NCI-H1417 (cell line): ENCODE measurements around the gene WFDC6.
A peak's percentile ranks its signal among the peaks of the same experiment; 100 is the strongest.
"Not testable (repeated sequence)": the region's sequence is repeated elsewhere in the genome, so short reads cannot be mapped to it uniquely, and the experiment has no call there.

ENCODE experiments used
- DNase-seq, 3 experiments: peaks; one replicate each; lab custom pipeline; 2025; lab: John Stamatoyannopoulos, UW

WFDC6 gene

DNA sequence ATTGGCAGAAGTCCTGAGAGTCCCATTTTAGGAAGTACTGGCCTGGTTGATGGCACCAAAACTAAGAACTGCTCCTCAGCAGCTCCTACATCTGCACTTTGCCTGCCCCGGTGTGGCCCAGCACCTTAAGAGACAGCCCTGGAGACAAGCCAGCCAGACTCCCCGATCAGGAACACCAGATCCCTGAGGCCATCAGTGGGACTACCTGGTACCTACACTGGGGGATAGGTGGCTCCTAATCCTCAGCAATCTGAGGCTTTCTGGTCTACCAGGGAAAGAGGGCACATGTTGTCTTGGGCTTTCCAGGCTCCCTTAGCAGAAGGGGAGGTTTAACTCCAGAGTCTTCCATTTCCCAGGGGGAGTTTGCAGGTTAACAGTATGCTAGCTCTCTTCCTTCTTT lies at the start of gene WFDC6:
Gene WFDC6, minus strand, starts transcription at position 101 of the 400 bp plus-strand sequence. Its CDS starts 75 bp downstream, at position 26.
- DNase-seq, result no peak

DNA sequence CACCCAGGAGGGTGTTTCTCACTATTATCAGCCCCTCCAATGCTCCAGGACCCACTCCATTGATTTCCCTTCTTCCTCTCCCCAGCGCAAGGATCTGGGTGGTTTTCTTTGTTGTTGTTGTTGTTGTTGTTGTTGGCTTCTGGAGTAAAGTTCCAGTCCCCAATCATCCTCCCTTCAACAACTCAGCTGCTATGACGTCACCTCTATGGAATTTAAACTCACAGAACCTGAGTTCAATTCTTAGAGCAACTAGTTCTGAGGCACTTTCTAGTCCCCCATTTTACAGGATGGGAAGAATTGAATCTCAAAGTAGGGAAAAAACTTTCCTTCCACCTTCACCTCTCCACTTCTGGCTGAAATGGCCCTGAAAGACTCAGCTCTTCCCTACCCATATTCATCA lies 49.5 kb upstream of the WFDC6 start:
- DNase-seq, result no peak

DNA sequence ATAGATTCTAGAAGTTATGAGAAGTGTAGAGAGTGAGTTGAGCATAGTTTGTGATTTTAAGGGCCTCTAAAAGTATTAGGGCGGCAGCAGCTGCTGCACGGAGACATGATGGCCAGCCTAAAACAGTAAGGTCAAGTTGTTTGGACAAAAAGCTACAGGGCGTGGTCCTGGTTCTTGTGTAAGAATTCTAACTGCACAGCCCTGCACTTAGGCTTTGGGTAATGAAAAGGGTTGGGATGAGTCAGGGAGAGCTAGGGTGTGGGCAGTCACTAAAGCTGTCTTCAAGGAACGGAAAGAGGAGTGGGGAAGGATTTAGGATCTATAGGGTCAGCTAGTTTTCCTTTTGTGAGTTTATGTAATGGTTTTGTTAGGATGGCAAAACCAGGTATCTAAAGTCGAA lies 46.7 kb upstream of the WFDC6 start:
- DNase-seq, result not testable (repeated sequence)

DNA sequence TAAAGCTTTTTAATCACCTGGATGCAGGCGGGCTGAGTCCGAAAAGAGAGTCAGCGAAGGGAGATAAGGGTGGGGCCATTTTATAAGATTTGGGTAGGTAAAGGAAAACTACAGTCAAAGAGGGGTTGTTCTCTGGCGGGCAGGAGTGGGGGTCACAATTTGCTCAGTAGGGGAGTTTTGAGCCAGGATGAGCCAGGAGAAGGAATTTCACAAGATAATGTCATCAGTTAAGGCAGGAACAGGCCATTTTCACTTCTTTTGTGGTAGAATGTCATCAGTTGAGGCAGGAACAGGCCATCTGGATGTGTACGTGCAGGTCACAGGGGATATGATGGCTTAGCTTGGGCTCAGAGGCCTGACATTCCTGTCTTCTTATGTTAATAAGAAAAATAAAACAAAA lies 45.0 kb upstream of the WFDC6 start:
- DNase-seq, result not testable (repeated sequence)

DNA sequence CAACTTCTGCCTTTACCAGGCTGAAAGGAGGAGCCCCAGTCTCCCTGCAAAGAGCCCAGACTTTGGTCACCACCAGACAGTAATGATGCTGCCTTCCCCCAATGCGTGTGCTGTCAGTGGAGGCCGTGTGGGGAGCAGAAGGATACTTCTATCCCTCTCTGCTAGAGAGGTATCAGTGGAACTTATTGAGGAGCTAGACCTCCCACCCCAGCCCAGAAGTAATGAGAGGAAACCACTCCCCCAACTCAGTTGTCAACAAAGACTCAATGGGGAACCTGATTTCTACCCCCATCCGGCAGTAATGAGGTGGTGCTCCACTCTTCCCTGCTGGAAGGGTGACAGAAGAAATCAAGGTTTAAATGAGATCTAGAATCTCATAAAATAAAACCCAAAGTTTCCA lies 44.2 kb upstream of the WFDC6 start:
- no peak for DNase-seq

DNA sequence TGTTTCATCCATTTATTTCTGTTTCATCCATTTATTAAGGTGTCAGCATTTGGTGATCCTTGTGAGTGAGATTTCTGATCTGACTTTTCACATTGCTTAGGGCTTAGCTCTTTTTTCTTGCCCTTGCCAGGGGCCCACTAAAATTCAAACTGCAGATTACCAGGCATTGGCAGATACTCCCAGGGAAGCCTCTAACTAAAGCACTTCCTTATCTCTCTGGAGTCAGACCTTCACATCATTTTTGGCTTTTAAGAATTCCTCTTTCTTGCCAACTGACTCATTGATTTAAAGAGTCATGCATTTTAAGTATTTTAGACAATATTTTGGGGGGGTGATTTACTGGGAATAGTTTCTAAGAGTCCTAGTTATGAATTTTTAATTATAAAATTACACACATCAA lies 42.4 kb upstream of the WFDC6 start:
- no peak for DNase-seq

DNA sequence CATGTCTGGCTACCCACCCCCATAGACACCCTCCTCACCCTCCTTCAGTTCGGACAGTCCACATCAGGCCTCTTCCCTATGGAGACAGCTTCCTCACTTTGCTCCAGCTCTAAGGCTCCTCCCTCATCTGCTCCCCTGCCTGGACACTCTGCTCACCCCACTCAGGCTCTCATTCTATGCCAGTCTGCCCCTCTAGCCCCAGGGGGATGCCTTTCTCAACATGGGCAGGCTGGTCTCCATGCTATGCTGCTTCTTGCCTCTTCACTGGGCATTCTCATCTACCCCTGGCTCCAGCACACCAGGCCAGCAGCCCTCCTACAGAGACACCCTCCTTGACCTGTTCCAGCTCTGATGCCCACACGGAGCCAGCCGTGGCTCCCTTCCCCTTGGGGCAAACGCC lies 39.9 kb upstream of the WFDC6 start, which contains the start of gene WFDC8:
Gene WFDC8, minus strand, starts transcription at position 101 of the 400 bp plus-strand sequence. Its CDS starts 37 bp downstream, at position 64.
- DNase-seq, result no peak

DNA sequence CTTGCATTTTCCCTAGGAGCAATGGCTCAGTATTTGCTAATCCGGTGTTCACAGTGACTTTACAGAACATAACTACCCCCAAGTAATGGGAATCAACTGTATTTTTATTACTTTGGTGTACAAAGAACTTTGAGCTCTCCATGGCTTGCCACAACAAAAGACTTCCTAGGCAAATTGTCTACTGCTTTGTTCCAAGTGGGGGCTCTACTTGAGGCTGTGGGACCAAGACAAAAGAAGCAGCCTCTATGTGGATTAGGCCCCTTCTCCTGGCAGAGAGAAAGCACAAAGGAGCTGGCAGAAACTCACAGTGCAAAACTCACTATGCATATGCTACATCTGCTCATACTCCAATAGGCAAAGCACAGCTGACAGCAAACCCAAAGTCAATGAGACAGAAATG lies 38.9 kb upstream of the WFDC6 start:
- no peak for DNase-seq

DNA sequence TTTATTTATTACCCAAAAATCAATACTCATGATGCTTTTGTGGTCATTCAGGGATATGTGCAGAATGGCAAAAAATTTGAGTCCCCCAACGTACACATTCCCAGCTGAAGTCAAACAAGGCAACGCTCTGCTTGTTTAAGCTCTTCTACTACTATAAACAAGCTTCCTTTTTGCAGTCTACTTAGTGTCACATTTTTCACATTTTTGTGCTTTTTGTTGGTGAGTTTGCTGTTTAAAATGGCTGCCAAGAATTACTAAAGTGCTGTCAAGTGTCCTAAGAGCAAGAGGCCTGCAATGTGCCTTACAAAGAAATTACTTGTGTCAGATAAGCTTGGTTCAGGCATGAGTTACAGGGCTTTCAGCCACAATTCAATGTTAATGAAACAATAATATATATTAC lies 37.7 kb upstream of the WFDC6 start:
- no peak for DNase-seq

DNA sequence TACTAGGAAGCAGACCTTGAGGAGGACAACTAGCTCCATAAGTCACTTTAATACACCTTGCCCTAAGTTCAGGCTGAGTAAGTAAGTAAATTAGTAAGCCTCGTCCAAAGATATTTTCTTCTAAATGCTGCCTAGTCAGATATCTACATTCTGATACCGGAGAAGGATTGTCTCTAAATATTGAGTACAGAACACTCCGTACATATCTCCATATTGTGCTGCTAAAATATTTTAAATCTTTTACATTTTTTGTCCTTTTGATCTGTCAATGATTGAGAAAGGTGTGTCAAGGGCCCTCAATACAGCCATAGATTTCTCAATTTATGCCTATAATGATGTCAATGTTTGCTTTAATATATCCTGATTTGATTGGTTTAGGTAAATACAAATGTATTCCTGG lies 36.6 kb upstream of the WFDC6 start:
- DNase-seq, result no peak

DNA sequence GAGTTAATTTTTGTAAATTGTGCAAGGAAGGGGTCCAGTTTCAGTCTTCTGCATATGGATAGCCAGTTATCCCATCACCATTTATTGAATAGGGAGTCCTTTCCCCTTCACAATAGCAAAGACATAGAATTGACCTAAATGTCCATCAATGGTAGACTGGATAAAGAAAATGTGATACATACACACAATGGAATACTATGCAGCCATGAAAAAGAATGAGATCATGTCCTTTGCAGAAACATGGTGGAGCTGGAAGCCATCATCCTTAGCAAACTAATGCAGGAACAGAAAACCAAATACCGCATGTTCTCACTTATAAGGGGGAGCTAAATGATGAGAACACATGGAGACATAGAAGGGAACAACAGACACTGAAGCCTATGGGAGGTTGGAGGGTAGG lies 30.4 kb upstream of the WFDC6 start:
- not testable (repeated sequence) for DNase-seq

DNA sequence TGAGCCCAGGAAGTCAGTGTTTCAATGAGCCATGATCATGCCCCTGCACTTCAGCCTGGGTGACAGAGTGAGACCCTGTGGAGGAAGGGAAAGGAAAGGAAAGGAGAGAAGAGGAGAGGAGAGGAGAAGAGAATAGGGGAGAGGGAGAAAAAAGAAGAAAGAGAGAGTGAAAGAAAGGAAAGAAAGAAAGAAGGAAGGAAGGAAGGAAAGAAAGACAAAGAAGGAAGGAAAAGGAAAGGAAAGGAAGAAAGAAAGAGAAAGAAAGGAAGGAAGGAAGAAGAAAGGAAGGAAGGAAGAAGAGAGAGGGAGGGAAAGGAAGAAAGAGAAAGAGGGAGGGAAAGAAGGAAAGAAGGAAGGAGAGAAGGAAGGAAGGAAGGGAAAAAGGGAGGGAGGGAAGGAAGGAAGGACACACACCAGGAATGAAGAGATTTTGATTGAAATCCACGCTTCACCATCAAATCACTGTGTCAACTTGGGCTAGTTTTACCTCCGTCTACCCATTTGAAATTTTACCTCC lies 25.5 kb upstream of the WFDC6 start:
- DNase-seq, result no peak

DNA sequence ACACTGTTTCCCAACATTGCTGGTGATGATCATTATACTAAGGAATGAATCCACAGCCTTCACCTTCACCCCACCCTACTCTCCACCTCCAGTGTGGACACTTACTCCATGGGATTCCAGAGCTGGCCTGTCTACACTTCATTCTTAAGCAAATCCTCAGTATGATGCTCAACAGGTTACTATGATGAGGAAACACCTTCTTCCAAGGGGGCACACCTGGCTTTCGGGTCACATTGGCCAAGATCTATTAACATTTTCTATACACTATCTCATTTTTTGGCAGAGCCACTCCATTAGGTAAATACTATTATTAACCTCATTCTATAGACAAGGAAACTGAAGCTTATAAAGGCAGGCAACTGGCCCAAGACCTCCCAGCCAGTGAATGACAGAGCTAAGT lies 15.9 kb upstream of the WFDC6 start:
- no peak for DNase-seq

DNA sequence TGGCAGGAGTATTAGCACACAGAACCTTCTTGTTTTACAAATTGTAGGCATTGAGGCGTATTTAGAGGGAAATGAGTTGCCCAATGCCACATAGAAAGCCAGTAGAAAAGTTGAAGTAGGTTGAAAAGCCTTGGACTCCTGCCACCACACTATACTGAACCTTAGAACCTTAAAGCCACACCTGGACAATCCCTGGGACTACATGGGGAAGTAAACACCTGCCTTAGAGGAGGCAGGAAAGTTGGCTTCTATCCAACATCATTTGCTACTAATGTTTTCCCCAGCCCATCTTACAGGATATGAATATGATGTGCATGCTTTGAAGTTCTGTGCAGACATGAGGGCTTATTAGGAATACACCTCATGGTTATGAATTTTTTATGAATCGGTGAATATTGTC lies 13.2 kb upstream of the WFDC6 start:
- peak in 1 of 3 experiments; percentile 19 for DNase-seq

DNA sequence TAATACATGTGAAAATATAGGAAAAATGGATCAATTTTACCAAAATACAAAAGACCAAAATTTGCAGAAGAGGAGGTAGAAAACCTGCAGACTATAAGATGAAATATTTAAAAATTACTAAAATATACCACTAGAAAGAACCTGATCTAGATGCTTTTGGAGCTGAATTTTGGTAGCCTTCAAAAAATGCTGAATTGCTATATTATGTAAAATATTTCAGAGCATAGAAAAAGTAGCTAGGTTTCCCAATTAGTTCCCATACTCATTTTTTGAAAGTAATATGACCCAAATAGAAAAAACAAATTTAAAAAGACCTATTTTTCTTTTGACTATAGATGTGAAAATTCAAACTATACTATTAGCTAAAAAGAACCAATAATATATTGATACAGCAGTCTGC lies 11.5 kb upstream of the WFDC6 start:
- no peak for DNase-seq

DNA sequence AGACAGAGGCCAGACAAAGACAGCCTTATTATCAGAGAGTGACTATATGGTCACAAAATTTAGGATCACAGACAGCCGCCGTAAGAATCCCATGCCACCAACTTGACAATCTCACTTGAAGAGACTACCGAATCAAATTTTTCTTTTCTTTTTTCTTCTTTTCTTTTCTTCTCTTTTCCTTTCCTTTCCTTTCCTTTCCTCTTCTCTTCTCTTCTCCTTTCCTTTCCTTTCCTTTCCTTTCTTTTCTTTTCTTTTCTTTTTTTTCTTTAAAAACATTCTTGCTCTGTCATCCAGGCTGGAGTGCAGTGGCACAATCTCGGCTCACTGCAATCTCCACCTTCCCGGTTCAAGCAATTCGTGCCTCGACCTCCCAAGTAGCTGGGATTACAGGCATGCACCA lies 9.1 kb upstream of the WFDC6 start:
- DNase-seq, result no peak

DNA sequence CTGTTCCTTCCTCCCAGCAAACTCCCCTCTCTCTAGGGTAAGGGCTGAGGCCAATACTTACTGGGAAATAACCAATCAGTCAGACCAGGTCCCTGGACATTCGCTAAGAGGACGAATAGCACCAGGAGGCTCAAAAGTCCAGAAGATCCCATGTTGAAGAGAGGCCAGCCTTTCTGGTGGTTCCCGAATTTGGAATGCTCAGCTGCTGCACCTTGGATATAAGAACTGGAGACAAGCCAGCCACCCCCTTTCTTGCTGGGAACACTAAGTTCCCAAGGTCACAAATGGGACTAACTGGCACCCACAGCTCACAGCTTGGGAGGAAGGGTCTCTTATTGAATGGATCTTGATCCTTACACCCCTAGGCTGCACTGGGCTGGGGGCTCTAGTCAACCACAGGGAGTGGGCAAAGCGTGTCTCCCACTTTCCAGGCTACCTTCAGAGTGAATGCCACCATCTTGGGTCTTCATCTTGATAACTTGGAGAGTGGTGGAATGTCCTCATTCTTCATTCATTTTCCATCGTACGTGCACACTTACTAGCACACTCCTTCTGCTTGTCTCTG lies 8.0 kb upstream of the WFDC6 start, which contains the start of gene EPPIN:
Gene EPPIN, minus strand, starts transcription at position 196 of the 565 bp plus-strand sequence. Its CDS starts 44 bp downstream, at position 152.
- DNase-seq, result no peak

DNA sequence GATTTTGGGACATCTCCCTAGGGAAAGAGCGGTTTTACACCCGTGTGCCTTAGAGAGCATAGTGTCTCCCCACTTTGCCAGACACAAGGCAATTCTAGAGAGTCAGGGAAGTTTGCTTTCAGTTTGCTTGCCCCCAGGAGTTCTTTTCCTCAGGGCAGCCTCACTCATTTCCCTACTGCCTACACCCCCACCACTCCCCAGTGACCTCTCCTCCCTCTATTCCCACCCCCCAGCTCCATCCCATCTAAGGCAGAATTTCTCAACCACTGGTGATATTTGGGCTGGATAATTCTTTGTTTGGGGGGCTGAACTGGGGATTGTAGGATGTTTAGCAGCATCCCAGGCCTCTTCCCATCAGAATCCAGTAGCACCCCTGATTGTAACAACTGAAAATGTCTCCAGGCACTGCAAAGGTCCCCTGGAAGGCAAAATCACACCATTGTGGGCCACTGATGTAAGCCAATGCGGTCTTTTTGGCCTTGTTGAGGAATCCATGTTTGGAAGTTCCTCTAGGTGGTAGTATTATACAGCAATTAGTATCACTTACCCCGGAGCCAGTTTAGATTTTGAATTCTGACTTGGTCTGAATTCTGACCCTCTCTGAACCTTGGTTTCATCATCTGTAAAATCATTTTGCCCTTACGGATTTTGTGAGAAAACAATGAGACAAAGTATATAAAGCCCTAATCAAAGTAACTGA lies 6.6 kb upstream of the WFDC6 start:
- DNase-seq, result peak in 1 of 3 experiments; percentile 39

DNA sequence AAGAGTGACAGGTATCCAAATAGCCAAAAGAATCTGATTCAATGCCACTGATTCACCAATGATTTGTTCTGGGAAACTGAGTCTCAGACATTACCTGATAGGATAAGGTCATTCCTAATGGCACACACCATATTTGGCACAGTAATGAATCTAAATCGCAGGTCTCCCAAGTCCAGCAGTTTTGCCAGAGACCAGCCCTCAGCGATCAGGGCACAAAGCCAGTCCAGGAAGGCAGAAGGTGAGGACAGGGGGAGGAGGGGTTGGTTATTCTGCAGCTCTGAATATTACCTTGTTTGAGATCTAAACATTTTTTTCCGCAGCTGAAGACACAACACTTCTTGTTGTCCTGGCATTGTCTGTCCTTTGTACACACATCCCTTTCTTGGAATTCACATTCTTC lies 6.1 kb upstream of the WFDC6 start:
- no peak for DNase-seq

DNA sequence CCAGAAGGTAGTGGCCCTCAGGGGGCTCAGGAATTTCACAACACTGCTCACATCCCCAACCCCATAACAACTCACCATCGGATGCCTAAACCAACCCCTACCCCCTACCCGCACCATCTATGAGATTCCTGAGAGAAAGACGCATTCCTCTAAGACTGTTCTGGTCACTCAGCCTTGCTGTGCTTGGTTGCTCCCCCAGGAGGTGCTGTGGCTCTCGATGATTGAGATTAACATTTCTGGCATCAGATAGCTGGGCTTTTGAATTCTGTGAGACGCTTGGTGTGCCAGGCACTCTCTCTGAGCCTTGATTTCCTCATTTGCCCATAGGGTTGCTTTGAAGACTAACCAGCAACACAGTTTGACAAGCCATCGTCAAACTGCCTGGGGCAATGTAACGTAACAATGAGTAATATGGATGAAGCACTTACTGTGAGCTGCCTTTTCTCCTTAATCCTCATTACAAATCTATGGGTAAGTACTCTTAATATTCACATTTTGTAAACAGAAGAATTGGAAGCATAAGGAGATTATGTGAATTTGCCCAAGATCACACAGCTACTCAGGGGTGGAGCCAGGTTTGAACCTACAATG lies 978 bp downstream of the WFDC6 start:
- peak in 1 of 3 experiments; percentile 35 for DNase-seq

DNA sequence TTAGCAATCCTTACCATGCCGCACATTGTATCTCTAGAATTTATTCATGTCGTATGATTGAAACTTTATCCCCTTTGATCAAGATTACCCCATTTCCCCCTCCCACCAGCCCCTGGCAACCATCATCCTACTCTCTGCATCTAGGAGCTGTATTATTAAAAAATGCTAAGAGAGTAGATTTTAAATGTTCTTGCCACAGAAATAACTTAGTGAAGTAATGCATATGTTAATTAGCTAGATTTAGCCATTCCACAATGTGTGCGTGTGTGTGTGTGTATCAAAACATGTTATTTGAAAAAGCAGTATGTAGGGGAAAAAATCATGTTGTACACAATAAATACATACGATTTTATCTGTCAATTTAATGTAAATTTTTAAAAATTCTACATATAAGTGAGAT lies 12.0 kb downstream of the WFDC6 start:
- DNase-seq, result no peak

DNA sequence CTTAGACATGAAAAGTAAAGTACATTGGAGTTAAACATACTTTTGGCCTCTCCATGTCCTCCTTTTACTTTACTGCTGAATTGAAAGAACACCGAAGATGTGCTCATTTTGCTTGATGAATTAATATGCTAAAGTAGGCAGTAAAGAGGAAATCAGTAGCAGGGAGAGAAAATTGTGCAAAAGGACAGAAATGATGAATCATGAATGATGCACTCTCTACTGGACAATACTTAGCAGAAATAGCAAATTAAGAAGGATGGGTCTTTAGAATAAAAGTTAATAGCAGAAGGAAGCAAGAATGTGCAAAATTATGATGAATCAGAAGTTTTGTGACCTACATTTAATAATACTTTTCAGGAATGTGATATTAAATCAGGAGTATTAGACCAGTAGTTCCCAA lies 15.5 kb downstream of the WFDC6 start:
- DNase-seq, result no peak

DNA sequence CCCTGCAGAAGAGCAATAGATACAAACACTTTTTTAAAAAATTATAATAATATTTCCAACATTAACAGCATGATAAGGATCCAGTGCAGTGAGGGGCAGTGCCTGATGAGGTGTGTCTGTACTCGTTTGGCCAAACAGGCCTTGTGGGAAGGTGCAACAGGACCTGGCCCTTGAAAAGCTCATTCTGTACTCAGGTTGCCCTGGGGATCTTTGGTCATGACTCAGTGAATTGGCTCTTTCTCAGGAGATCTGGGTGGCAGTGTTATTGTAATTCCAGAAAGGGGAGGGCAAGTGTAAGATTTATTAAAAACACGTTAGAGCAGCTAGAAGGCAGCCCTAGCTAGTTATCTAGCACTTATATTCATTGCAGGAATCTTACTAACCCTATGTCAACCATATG lies 21.0 kb downstream of the WFDC6 start:
- DNase-seq, result no peak
